GM12891 (cell line): ENCODE data around the gene BPGM.
A peak's percentile ranks its signal among the peaks of the same experiment; 100 is the strongest.
"Not testable (repeated sequence)": the region's sequence is repeated elsewhere in the genome, so short reads cannot be mapped to it uniquely, and the experiment has no call there.

Experiments
- DNase-seq: peaks from one replicate; pipeline ENCODE4 v3.0.0; 2011; ENCODE audit warnings: low spot score; ENCODE audit not compliant: insufficient read length
- FAIRE-seq: peaks from 2 replicates; lab custom pipeline; 2011; peaks lifted over from hg19 to GRCh38; lab: Jason Lieb, UNC
- PAX5 ChIP-seq: IDR thresholded peaks from 2 replicates; pipeline ENCODE4 v1.6.1; 2011; ENCODE audit warnings: low read length, moderate library complexity, mild to moderate bottlenecking; ENCODE audit not compliant: insufficient read depth, severe bottlenecking
- POLR2A ChIP-seq: IDR thresholded peaks from 2 replicates; pipeline ENCODE4 v1.6.1; 2011; ENCODE audit warnings: low read depth, low read length, control low read depth
- POLR2AphosphoS5 ChIP-seq: IDR thresholded peaks from 2 replicates; pipeline ENCODE4 v1.6.1; 2011; ENCODE audit warnings: low read depth, low read length, control low read depth
- POU2F2 ChIP-seq: IDR thresholded peaks from 2 replicates; pipeline ENCODE4 v1.6.1; 2011; ENCODE audit warnings: low read depth, mild to moderate bottlenecking, control low read depth, low read length, moderate library complexity
- SPI1 ChIP-seq: IDR thresholded peaks from 2 replicates; pipeline ENCODE4 v1.6.1; 2011; ENCODE audit warnings: low read depth, low read length, control low read depth
- TAF1 ChIP-seq: IDR thresholded peaks from 2 replicates; pipeline ENCODE4 v1.6.1; 2011; ENCODE audit warnings: low read depth, low read length, control low read depth

The BPGM gene

DNA sequence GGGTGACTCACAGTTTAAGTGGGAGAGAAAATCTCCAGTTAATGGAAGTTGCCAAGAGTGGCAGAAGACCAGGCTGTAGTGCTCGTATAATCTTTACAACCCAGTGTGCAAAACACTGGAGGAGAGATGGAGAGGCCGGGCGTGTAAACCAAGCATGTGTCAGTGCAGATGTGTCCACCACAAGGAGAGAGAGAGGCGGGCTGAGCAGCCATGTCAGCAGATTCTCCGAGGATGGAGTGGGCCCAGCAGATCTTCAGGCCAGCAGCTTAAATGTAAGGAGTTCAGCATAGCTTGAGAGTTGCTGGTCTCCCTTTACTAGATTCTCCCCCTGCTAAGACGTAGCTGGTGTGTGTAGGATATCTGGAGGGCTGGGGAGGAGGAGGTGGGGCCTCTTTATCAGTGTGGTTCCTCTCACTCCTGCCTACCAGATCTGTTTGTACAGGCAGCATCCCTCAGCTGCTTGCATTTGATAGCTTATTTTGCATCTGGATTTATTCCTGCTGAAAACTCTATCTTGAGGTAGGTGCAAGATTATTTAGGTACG lies 13.7 kb downstream of the BPGM start:
- no peak for DNase-seq
- TF ChIP-seq PAX5, result no peak
- no peak for TF ChIP-seq SPI1
- TF ChIP-seq POLR2A, result no peak
- no peak for TF ChIP-seq POLR2AphosphoS5
- no peak for TF ChIP-seq TAF1
- no peak for TF ChIP-seq POU2F2
- no peak for FAIRE-seq

DNA sequence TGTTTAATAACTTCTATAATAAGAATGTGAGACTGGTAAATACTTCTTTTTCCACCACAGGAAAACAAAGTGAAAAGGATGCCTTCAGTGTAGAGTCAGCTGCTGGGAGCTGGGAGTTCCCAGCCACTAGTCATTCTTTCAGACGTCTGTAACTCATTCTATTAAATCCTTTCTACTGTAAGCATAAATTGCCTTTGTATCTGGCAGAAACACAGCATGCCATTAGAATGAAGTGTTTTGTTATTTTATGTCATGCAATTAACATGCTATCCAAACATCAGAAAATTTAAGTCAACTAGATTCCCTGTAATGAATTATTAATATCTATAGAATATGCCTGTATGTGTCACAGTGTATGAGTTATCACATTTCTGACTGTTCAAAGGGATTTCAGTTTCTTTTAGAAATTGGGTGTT lies 14.3 kb downstream of the BPGM start:
- DNase-seq (no peak), FAIRE-seq (no peak)
- no peak for TF ChIP-seq SPI1
- TF ChIP-seq PAX5, result no peak
- TF ChIP-seq POLR2A, result no peak
- TF ChIP-seq POU2F2, result no peak
- TF ChIP-seq POLR2AphosphoS5, result no peak
- TF ChIP-seq TAF1, result no peak

DNA sequence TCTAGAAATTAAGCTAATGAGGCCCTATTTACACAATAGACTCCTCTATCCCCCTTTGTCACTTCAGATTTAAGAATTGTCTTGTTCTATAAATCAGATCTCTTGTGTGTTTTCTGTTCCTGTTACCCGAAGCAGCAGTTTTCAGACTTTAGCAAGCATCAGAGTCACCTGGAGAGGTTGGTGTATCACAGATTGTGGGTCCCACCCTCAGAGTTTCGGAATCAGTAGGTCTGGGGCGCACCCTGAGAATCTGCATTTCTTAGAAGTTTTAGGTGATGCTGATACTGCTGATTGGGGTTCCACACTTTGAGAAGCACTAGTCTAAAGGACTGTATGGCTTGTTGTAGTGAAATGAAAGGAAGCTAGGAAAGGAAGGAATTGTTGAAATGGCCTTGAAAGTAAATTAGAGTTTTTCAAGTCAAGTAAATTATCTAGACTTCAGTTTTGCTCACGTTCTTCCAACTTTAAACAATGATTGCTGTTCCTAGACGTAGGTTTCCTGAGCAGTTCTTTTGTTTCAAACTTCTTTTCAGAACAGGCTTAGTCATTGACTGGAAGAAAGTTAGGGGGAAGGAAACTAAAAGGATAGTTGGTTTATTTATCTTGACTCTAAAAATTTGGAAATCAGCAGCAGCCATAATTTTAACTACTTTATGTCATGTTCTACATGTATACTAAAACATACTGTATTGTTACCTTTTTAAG lies 15.7 kb downstream of the BPGM start:
- DNase-seq (no peak), FAIRE-seq (no peak)
- TF ChIP-seq TAF1, result no peak

- FAIRE-seq (no peak), DNase-seq (no peak)
- TF ChIP-seq TAF1 (no peak), POLR2AphosphoS5 (no peak), POLR2A (no peak), PAX5 (no peak), POU2F2 (no peak), SPI1 (no peak)
Measured at GRCh38 chr7:134662871-134663205, 16.2 kb downstream of the BPGM start.

- not testable (repeated sequence) for DNase-seq, FAIRE-seq
Measured at GRCh38 chr7:134665045-134665444, 18.4 kb downstream of the BPGM start.

DNA sequence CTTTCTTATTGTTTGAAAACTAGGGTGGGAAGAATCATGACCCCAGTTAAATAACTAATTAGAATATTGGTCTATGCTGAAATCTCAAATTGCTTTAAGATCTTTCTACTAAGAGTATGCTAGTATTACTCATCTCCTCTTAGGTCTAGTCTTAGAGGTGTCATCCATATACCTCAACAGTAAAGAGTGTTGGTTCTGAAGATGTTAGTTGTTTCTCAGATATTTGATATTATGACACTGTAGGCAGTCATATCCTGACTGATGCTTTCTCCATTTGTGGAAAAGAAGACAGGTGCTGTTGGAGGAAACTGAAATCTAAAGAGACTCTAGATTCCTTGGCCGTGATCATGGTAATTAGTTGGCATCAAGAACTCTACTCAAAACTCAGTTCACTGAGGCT lies 21.2 kb downstream of the BPGM start:
- DNase-seq, result no peak
- TF ChIP-seq SPI1 (no peak), POU2F2 (no peak), POLR2AphosphoS5 (no peak), POLR2A (no peak)
- FAIRE-seq, result no peak

DNA sequence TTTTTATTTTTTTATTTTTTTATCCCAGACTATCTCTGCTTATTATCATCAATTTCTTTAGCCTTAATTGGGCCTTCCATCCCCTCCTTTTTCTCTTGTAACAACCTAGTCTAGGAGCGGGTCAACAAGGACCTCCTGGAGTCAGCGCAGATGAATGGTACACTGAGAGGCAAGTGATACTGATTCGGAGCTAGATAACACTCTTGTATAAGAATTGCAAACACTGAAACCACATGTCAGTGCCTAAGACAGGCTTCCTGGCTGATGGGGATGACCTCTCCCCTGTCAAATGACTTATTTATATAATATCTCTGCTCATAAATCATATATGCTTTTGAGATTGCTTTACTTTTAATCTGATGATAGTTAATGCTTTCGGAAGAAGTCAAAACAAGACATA lies 22.7 kb downstream of the BPGM start:
- FAIRE-seq (no peak), DNase-seq (no peak)
- TF ChIP-seq TAF1 (no peak), POU2F2 (no peak), SPI1 (no peak), POLR2AphosphoS5 (no peak), PAX5 (no peak), POLR2A (no peak)

- DNase-seq (no peak), FAIRE-seq (peak; percentile 79)
- TF ChIP-seq POLR2AphosphoS5, result no peak
- TF ChIP-seq SPI1, result peak; percentile 56
- TF ChIP-seq POLR2A, result no peak
Measured at GRCh38 chr7:134669845-134670373, 23.3 kb downstream of the BPGM start.

- FAIRE-seq (no peak), DNase-seq (no peak)
- TF ChIP-seq POU2F2 (no peak), TAF1 (no peak), POLR2A (no peak), PAX5 (no peak), POLR2AphosphoS5 (no peak), SPI1 (no peak)
Measured at GRCh38 chr7:134671609-134672008, 25.0 kb downstream of the BPGM start.

- no peak for DNase-seq
- no peak for FAIRE-seq
- TF ChIP-seq POLR2A (no peak), POU2F2 (no peak), POLR2AphosphoS5 (no peak), PAX5 (no peak), TAF1 (no peak), SPI1 (no peak)
Measured at GRCh38 chr7:134674424-134674823, 27.8 kb downstream of the BPGM start.
